ENCODE results near the gene LYPD3.
"Not testable (repeated sequence)": the region's sequence is repeated elsewhere in the genome, so short reads cannot be mapped to it uniquely, and the experiment has no call there.

The LYPD3 gene

GRCh38 chr19:43465468-43466120 is at the start of gene LYPD3:
Gene LYPD3 (minus strand): TSS chr19:43465608. CDS start chr19:43465571, 37 bp downstream.
- no peak for DNase-seq (ENCODE audit: low spot score)

GRCh38 chr19:43512399-43512798 is 47.0 kb upstream of the LYPD3 start:
- DNase-seq (ENCODE audit: low spot score): not testable (repeated sequence)

GRCh38 chr19:43511324-43511723 is 45.9 kb upstream of the LYPD3 start:
- DNase-seq (ENCODE audit: low spot score): no peak

GRCh38 chr19:43510713-43511112 is 45.3 kb upstream of the LYPD3 start:
- DNase-seq (ENCODE audit: low spot score): no peak

GRCh38 chr19:43507880-43508279 is 42.5 kb upstream of the LYPD3 start:
- DNase-seq (ENCODE audit: low spot score): no peak

GRCh38 chr19:43506629-43507028 is 41.2 kb upstream of the LYPD3 start:
- no peak for DNase-seq (ENCODE audit: low spot score)

GRCh38 chr19:43505941-43506340 is 40.5 kb upstream of the LYPD3 start:
- no peak for DNase-seq (ENCODE audit: low spot score)

- no peak for DNase-seq (ENCODE audit: low spot score)
These were observed 39.7 kb upstream of the LYPD3 start for GRCh38 chr19:43505186-43505456.

GRCh38 chr19:43504426-43505185 is 39.2 kb upstream of the LYPD3 start, which contains the start of gene PHLDB3:
Gene PHLDB3 (minus strand): TSS chr19:43504746. CDS start chr19:43504118, 628 bp downstream.
- no peak for DNase-seq (ENCODE audit: low spot score)

- peak; percentile 92 for DNase-seq (ENCODE audit: low spot score)
These were observed 38.4 kb upstream of the LYPD3 start for GRCh38 chr19:43503501-43504425.

GRCh38 chr19:43502419-43502976 is 37.1 kb upstream of the LYPD3 start:
- no peak for DNase-seq (ENCODE audit: low spot score)

GRCh38 chr19:43501661-43502418 is 36.4 kb upstream of the LYPD3 start:
- DNase-seq (ENCODE audit: low spot score): no peak

GRCh38 chr19:43499042-43499441 is 33.6 kb upstream of the LYPD3 start:
- DNase-seq (ENCODE audit: low spot score): no peak

- no peak for DNase-seq (ENCODE audit: low spot score)
These were observed 32.9 kb upstream of the LYPD3 start for GRCh38 chr19:43498233-43498842.

- DNase-seq (ENCODE audit: low spot score): no peak
These were observed 31.6 kb upstream of the LYPD3 start for GRCh38 chr19:43496960-43497359.

- no peak for DNase-seq (ENCODE audit: low spot score)
These were observed 29.7 kb upstream of the LYPD3 start for GRCh38 chr19:43495082-43495481.

GRCh38 chr19:43490759-43491158 is 25.4 kb upstream of the LYPD3 start:
- no peak for DNase-seq (ENCODE audit: low spot score)

- no peak for DNase-seq (ENCODE audit: low spot score)
These were observed 24.7 kb upstream of the LYPD3 start for GRCh38 chr19:43489979-43490599.

GRCh38 chr19:43489310-43489709 is 23.9 kb upstream of the LYPD3 start:
- DNase-seq (ENCODE audit: low spot score): no peak

GRCh38 chr19:43488179-43488578 is 22.8 kb upstream of the LYPD3 start:
- no peak for DNase-seq (ENCODE audit: low spot score)

- no peak for DNase-seq (ENCODE audit: low spot score)
These were observed 21.0 kb upstream of the LYPD3 start for GRCh38 chr19:43486412-43486811.

Measured in COLO829 (cell line).